A549 (cell line): ENCODE results near the gene P2RY13.

Experiments
- CBX2 ChIP-seq: fragments of 200-600 bp; sonication (generic); IDR thresholded peaks from 2 replicates; pipeline ENCODE4 v1.6.1; 2016; ENCODE audit warnings: low read depth, mild to moderate bottlenecking, borderline replicate concordance
- CTCF ChIP-seq: fragments of >200 bp; sonication (Bioruptor Twin); formaldehyde crosslinking; IDR thresholded peaks from 3 replicates; pipeline ENCODE4 v1.5.1; 2016
- ESRRA ChIP-seq: fragments of 150-350 bp; IDR thresholded peaks from 2 replicates; pipeline ENCODE4 v1.6.1; 2014; ENCODE audit warnings: mild to moderate bottlenecking, low read length, borderline replicate concordance
- KDM1A ChIP-seq: fragments of 200-600 bp; sonication (generic); IDR thresholded peaks from 2 replicates; pipeline ENCODE4 v1.6.1; 2016; ENCODE audit warnings: low read depth, mild to moderate bottlenecking
- MYC ChIP-seq: IDR thresholded peaks from 2 replicates; pipeline ENCODE4 v1.6.1; 2012; ENCODE audit warnings: mild to moderate bottlenecking, inconsistent platforms, low read length, improper control_type of control experiment, borderline replicate concordance
- POLR2A ChIP-seq: IDR thresholded peaks from 2 replicates; pipeline ENCODE4 v1.6.1; 2012; ENCODE audit warnings: mild to moderate bottlenecking, low read length

GRCh38 chr3:151283907-151284461, 45.4 kb downstream of the P2RY13 start:
- TF ChIP-seq POLR2A (no peak), CTCF (no peak), ESRRA (no peak), MYC (no peak), CBX2 (no peak), KDM1A (no peak)
